ENCODE data around the gene UBR1.
"Not testable (repeated sequence)": the region's sequence is repeated elsewhere in the genome, so short reads cannot be mapped to it uniquely, and the experiment has no call there.

Gene UBR1

DNA sequence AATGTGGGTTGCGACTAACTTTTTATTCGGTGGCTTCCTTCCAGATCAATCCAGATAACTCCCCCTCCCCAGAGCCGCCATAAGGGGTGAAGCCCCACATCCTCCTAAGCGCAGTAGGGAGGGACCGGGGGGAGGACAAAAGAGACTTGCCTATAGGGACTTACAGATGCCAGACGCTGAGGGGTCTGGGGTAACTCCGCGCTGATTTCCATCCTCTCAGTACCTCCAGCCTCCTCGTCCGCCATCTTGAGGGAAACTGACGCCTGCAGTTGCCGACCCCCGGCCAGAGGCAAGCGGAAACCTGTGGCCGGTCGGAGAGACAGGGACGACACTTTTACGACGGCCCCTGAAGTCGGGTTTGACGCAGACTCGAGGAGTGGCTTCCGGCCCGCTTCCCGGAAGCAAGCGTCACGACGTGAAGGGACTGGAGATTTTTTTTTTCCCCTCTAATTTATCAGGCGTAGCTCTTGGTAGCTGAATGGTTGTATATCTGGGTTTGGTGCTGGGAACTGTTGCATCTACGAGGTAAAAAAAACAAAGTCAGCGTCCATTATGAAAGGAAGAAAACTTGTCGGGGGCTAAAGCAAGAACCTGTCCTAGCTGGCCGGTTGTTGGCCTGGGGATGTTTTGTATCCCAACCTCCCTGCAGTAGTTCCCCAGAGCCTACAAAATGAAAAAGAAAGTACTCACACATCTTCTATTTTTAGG lies at the start of gene UBR1:
UBR1 (minus strand) TSS at position 261 of the 708 bp plus-strand sequence; CDS start at position 245, 16 bp downstream.
- FAIRE-seq (no peak), DNase-seq (ENCODE audit: insufficient read length, low spot score) (peak; percentile 88)

DNA sequence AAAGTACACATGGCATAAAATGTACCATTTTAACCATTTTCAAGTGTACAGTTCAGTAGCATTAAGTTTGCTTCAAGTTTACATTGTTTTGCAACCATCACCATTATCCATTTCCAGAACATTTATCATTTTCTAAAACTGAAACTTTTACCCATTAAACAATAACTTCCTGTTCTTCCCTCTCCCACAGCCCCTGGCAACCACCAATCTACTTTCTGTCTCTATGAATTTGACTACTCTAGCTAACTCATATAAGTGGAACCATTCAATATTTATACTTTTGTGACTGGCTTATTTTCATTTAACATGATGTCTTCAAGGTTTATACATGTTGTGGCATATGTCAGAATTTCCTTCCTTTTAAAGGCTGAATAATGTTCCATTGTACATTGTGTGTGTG lies 47.4 kb upstream of the UBR1 start:
- DNase-seq (ENCODE audit: insufficient read length, low spot score) (no peak), FAIRE-seq (no peak)

DNA sequence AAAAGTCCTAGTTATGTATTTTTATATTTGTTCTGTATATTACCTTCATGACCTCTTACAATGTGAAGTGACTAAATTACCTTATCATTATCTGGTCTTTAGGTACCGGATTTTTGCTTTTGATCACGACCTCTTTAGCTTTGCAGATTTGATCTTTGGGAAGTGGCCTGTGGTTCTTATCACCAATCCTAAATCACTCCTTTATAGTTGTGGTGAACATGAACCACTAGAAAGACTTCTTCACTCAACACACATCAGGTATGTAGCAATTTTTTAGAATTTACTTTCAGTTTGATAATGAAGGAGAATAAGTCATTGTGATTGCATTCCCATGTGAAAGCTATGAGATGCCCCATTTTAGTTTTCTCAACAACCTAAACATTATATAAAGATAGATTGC lies 45.9 kb upstream of the UBR1 start:
- FAIRE-seq (no peak), DNase-seq (ENCODE audit: insufficient read length, low spot score) (no peak)

DNA sequence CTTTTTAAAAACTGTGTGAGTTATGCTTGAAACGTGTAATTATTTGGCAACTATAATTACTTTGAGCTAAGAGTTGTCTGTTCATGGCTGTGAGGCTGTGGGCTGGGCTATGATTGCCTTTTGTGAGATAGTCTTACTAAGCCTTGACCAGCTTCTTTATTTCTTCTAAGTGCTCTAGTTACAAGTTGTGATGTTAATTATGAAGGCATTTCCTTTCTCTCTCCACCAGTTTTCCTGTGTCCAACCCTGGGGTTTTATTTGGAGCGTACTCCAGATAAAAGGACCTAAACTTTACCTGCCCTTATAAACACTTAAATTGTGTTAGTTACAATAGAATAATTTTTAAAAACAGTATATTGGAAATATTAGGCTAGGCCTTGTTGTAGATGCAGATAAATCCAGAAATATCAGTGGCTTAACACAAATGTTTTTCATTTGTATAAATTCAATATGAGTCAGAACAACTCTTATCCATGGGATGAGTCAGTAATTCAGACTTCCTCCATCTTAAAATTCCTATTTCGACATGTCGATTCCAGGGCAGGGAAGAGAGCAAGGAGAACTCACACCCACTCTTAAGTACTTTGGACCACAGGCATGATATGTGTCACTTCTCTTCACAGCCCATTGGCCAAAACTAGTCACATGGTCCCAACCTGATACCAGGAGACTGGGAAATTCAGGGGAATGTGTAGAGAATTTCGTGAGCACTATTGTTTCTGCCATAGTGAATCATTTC lies 44.5 kb upstream of the UBR1 start:
- DNase-seq (ENCODE audit: insufficient read length, low spot score) (peak; percentile 79), FAIRE-seq (no peak)

DNA sequence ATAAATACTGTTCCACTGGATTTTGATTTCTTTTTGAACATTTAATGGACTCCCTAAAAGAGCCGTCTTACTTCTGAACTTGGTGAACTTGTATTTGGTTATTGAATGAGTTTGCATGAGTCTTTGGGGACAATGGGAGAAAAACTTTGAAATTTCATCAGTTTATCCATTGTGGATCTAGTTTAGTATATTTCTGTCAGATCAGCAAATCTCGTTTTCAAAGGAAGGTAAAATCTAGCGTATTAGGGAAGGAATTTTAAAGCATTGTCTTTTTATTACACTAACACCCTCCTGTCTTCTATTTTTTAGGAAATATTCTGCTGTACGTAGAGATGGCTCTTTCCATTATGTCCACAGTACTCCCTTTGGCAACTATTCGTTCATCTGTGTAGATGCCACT lies 40.3 kb upstream of the UBR1 start:
- no peak for FAIRE-seq

DNA sequence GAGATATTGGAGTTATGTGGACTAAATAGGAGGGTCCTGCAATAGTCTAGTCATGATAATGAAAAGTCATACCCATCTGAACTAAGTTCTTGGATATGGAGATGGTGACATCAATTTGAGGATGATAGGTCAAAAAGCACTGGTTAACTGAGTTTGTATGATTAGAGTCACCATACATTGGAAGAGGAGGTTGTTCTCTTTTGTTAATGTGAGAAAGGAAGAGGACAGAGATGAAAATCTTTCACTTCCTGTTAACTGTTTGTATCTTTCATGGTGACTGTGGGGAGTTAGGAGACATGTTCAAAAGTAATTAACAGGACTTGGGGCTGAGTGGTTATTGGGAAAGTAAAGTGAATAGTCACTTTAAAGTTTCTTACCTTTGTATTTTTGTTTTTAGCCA lies 38.7 kb upstream of the UBR1 start:
- no peak for DNase-seq (ENCODE audit: insufficient read length, low spot score)
- FAIRE-seq = no peak

More for the DNA sequence above, 40.3 kb upstream of the UBR1 start:
- DNase-seq (ENCODE audit: insufficient read length, low spot score) = no peak

DNA sequence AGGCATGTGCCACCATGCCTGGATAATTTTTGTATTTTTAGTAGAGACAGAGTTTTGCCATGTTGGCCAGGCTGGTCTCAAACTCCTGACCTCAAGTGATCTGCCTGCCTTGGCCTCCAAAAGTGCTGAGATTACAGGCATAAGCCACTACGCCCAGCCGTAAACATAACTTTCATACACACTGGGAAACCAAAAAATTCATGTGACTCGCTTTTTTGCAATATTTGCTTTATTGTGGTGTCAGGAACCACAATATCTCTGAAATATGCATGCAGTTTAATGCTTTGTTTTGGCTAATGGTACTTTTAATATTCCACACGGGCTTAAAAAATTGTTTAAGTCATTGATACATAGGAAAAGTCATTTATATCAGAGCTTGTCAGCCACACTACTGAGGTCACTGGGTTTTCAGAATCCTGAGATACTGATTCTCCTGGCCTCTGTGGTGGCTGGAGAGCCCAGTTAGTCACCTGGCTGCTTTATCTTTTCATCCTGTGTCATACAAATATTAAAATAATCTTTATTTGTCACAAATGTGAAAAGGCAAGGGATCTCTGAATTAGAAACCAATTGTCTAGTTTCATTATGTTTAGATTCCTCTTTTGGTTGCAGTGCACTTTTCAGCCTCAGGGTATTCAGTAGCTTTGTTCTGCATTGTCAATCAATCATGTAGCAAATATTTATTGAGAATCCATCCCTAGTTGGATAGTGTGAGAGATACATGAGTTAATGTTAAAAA lies 37.5 kb upstream of the UBR1 start:
- no peak for FAIRE-seq

DNA sequence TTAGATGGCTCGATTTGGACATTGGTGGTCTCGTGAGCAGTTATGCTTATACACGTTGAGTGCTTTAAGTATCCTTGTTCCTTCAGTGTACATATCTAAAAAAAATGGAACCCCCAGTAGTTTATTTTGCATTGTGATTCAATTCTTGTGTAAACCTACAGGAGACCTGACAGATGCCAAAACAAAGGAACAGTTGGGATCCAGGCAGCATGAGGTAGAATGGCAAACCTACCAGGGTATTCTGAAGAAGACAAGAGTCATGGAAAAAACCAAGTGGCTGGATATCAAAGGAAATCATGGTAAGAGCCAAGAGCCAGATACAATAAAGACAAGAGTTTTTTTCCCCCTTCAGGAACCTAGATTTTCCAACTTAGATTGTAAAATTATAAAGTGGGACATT lies 29.5 kb upstream of the UBR1 start:
- FAIRE-seq (no peak), DNase-seq (ENCODE audit: insufficient read length, low spot score) (no peak)

More for the DNA sequence above, 37.5 kb upstream of the UBR1 start:
- DNase-seq (ENCODE audit: insufficient read length, low spot score) = no peak

DNA sequence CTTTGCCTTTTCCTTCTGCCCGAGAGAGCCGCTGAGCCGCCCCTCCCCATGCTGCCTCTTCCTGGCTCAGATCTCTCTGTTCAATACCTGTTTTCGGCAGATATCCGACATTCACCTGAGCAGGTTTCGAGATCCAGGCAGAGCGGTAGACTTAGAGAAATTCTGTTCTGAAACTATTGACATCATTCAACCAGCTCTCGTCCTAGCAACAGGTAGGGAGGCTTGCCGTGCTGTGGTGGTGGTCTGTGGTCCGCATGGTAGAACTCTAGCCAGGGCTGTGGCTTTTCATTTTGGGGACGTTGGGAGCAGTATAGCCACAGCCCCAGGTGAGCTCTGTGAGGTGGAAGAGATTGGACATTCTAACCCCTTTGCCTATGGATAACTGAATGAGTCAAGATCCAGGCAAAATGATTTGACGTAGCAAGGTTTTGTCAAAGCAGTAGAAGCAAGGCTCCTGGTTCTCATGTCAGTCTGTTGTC lies 28.4 kb upstream of the UBR1 start:
- FAIRE-seq = no peak

DNA sequence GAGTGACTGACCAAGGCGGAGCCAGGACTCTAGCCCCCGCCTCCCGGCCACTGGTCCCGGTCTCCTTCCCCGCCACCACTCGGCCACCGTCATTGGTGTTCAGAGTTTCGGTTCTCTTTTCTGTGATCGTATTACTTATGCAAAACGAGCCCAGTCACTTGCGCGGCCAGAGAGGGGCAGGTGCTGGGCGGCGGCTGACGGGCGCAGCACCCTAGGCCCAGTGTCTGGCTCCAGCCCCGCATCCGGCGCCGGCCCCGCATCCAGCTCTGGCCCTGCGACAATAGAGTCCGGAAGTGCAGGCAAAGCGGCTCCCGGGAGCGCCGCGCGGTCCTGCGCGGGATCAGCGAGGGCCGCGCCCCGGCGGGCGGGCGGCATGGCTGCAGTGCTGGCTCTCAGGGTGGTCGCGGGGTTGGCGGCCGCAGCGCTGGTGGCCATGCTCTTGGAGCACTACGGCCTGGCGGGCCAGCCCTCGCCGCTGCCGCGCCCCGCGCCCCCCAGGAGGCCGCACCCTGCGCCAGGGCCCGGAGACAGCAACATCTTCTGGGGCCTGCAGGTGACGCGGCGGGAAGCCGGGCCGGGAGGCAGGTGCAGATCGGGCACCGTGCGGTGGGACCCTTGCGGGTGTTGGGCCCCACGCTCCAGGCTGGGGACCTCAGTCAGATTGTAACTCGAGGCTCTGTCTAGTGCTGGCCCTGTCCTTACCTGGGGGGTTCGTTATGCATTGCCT lies 27.8 kb upstream of the UBR1 start, which contains the start of gene TMEM62:
TMEM62 (plus strand) TSS at position 157 of the 727 bp plus-strand sequence; CDS start at position 374, 217 bp downstream.
- no peak for FAIRE-seq
- DNase-seq (ENCODE audit: insufficient read length, low spot score) = peak; percentile 67

More for the DNA sequence above, 28.4 kb upstream of the UBR1 start:
- no peak for DNase-seq (ENCODE audit: insufficient read length, low spot score)

DNA sequence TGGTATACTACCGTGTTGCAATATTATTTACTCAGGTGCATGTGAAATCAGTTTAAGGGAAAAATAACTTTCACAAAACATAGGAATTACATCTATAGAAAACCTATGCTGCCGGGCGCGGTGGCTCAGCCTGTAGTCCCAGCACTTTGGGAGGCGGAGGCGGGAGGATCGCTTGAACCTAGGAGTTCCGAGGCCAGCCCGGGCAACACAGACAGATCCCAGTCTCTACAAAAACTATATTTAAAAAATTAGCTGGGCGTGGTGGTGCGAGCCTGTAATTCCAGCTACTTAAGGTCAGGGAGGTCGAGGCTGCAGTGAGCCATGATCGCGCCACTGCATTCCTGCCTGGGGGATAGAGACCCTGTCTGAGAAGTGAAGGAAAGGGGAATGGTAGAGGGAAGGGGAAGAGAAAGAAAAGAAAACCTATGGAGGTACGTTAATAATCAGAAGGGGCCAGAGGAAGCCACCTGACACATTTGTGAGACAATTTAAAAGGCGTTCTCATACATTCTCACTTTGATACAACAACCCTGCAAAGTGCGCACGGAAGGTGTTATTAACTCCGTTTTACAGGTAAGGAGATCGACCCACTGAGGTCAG lies 27.1 kb upstream of the UBR1 start:
- FAIRE-seq = no peak

DNA sequence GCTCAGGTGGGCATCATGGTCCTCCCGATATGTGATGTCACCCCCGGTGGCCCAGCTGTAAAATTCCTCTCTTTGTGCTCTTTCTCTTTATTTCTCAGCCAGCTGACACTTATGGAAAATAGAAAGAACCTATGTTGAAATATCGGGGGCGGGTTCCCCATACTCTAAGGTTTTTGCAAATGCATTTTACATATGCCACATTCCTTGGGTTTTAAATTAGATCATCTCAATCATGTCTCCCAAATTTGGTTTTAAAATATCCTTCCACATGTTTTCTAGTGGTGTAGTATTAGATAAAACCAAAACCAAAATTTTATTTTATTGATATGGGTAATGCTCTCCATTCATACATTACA lies 23.1 kb upstream of the UBR1 start:
- FAIRE-seq = no peak
- DNase-seq (ENCODE audit: insufficient read length, low spot score) = no peak

More for the DNA sequence above, 27.1 kb upstream of the UBR1 start:
- DNase-seq (ENCODE audit: insufficient read length, low spot score) = no peak

DNA sequence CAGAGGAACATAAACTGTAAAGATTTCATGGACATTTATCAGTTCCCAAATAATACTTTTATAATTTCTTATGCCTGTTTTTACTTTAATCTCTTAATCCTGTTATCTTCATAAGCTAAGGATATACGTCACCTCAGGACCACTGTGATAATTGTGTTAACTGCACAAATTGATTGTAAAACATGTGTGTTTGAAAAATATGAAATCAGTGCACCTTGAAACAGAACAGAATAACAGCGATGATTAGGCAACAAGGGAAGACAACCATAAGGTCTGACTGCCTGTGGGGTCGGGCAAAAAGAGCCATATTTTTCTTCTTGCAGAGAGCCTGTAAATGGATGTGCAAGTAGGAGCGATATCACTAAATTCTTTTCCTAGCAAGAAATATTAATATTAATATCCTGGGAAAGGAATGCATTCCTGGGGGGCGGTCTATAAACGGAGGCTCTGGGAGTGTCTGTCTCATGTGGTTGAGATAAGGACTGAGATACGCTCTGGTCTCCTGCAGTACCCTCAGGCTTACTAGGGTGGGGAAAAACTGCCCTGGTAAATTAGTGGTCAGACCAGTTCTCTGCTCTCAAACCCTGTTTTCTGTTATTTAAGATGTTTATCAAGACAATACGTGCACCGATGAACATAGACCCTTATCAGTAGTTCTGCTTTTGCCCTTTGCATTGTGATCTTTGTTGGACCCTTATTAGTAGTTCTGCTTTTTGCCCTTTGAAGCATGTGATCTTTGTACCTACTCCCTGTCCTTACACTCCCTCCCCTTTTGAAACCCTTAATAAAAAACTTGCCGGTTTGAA lies 22.5 kb upstream of the UBR1 start:
- DNase-seq (ENCODE audit: insufficient read length, low spot score); FAIRE-seq: not testable (repeated sequence)

DNA sequence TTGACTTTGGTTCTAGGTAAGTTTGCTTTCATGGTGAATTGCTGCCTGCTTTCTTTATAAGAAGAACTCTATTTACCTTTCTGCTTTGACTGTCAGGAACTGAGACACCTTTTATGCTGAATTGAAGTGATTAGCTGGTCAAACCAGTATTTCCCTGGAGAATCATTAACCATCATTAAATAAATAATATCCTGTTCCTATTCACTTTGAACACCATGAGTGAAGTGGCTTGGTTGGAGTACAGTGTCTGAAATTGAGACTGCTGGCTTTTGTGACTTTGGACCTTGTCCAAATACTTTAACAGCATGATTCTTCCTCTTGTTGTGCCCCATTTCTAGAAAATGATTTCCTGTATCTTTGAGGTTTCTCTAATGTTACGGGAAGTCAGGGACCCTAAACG lies 21.9 kb upstream of the UBR1 start:
- no peak for FAIRE-seq

DNA sequence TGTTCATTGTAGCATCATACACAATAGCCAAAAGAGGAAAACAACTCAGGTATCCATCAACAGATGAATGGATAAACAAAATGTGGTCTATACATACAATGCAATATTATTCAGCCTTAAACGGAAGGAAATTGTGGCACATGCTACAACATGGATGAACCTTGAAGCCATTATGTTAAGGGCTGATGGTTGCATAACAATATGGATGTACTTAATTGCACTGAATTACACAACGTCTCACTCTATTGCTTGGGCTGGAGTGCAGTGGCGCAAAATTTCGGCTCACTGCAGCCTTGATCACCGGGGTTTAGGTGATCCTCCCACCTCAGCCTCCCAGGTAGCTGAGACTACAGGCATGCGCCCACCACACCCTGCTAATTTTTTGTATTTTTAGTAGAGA lies 20.5 kb upstream of the UBR1 start:
- FAIRE-seq (no peak), DNase-seq (ENCODE audit: insufficient read length, low spot score) (no peak)

More for the DNA sequence above, 21.9 kb upstream of the UBR1 start:
- DNase-seq (ENCODE audit: insufficient read length, low spot score) = no peak

DNA sequence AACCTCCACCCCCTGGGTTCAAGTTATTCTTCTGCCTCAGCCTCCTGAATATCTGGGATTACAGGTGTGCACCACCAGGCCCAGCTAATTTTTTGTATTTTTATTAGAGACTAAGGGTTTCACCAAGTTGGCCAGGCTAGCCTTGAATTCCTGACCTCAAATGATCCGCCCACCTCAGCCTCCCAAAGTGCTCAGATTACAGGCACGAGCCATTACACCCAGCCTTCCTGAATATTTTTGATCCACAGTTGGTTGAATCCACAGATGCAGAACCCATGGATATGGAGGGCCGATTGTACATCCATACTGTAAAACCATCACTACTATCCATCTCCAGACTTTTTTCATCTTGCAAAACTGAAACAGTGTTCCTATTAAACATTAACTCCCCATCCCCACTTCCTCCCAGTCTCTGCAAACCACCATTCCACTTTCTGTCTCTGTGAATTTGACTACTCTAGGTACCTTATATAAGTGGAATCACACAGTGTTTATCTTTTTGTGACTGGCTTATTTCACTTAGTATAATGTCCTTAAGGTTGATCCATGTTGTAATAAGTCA lies 19.3 kb upstream of the UBR1 start:
- DNase-seq (ENCODE audit: insufficient read length, low spot score) (no peak), FAIRE-seq (no peak)

DNA sequence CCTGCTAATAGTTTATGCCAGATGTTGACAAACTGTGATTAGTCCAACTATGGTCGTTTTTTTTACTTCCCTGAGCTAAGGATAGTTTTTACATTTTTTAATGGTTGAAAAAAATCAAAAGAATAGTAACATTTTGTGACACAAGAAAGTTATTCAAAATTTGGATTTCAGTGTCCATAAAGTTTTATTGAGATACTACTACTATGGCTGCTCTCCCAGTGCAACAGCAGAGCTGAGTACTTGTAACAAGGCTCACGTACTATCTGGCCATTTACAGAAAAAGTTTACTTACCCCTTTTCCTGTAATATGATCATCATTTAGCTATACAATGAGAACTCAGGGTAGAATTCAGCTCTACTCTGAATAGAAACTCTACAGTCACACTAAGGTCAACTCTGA lies 16.0 kb upstream of the UBR1 start:
- FAIRE-seq (no peak), DNase-seq (ENCODE audit: insufficient read length, low spot score) (no peak)

DNA sequence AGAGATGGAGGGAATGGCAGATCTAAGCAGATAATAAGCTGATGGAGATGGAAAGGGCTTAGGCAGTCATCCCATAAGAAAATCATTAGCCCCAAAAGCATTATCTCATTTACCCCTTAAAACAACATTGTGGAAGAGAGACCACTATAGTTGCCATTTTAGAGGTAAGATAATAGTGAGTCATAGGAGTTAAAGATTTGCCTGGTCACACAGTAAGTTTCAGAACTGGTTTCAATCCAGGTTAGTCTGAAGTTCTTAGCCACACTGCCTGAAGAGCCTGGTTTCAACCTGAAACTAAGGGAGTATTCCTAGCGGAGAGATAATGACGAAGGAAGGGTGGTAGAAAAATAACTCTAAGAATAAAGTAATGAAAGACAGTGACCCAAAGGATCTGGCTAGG lies 13.0 kb upstream of the UBR1 start:
- no peak for FAIRE-seq
- DNase-seq (ENCODE audit: insufficient read length, low spot score) = no peak

DNA sequence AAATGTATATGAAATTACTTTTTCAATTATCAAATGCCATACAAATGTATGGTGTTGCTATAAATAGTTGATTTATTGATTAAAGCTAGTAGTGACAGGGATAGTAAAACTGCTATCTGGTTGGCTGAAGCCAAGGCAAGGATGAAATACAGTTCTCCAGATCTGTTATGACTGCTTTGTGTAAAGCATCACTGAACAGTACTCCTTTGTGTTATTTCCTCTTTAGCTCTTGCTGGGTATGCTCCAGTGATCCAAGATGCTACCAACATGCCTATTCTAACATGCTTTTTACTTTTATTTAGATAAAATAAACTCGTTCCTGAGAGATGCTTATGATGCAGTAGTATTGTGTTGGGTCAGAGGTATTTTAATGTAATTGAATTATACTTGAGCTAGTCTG lies 12.4 kb upstream of the UBR1 start:
- no peak for FAIRE-seq
- no peak for DNase-seq (ENCODE audit: insufficient read length, low spot score)

Measured in HTR-8/SVneo (cell line).